GM15510 (cell line): ENCODE measurements around the gene XRRA1.

Experiments used
- POLR2A ChIP-seq: IDR thresholded peaks from 3 replicates; pipeline ENCODE4 v1.6.1; 2011; ENCODE audit warnings: borderline replicate concordance; ENCODE audit not compliant: insufficient read length; ENCODE audit errors: extremely low read depth

XRRA1 gene

GRCh38 chr11:74948898-74949752 lies at the start of gene XRRA1, which contains the start of gene SPCS2:
Gene XRRA1 (minus strand): TSS chr11:74949091. CDS start chr11:74940878, 8,213 bp downstream.
Gene SPCS2 (plus strand): TSS chr11:74949266. CDS start chr11:74949286, 20 bp downstream.
- peak; percentile 81 for TF ChIP-seq POLR2A

- no peak for TF ChIP-seq POLR2A
Measured at GRCh38 chr11:74992852-74993251, 44.0 kb upstream of the XRRA1 start.

- no peak for TF ChIP-seq POLR2A
Measured at GRCh38 chr11:74990941-74991340, 42.0 kb upstream of the XRRA1 start.

- no peak for TF ChIP-seq POLR2A
Measured at GRCh38 chr11:74989260-74989638, 40.4 kb upstream of the XRRA1 start.

GRCh38 chr11:74988541-74989259 lies 39.8 kb upstream of the XRRA1 start, which contains the start of gene NEU3:
Gene NEU3 (plus strand): TSS chr11:74988933. CDS start chr11:74989061, 128 bp downstream.
- peak; percentile 87 for TF ChIP-seq POLR2A

GRCh38 chr11:74984730-74985129 lies 35.8 kb upstream of the XRRA1 start:
- TF ChIP-seq POLR2A, result no peak

GRCh38 chr11:74984070-74984469 lies 35.2 kb upstream of the XRRA1 start:
- no peak for TF ChIP-seq POLR2A

GRCh38 chr11:74981888-74982287 lies 33.0 kb upstream of the XRRA1 start:
- peak; percentile 7 for TF ChIP-seq POLR2A

- TF ChIP-seq POLR2A, result no peak
Measured at GRCh38 chr11:74980634-74981033, 31.7 kb upstream of the XRRA1 start.

- no peak for TF ChIP-seq POLR2A
Measured at GRCh38 chr11:74978041-74978440, 29.1 kb upstream of the XRRA1 start.

GRCh38 chr11:74971424-74971823 lies 22.5 kb upstream of the XRRA1 start:
- TF ChIP-seq POLR2A, result no peak

GRCh38 chr11:74970852-74971395 lies 22.0 kb upstream of the XRRA1 start:
- no peak for TF ChIP-seq POLR2A

- TF ChIP-seq POLR2A, result no peak
Measured at GRCh38 chr11:74966651-74967050, 17.8 kb upstream of the XRRA1 start.

GRCh38 chr11:74957937-74958629 lies 9.2 kb upstream of the XRRA1 start:
- TF ChIP-seq POLR2A, result no peak

GRCh38 chr11:74956397-74957015 lies 7.6 kb upstream of the XRRA1 start:
- TF ChIP-seq POLR2A, result no peak

- no peak for TF ChIP-seq POLR2A
Measured at GRCh38 chr11:74954199-74954598, 5.3 kb upstream of the XRRA1 start.
